Testis (tissue), 3 donors: Measurements from ENCODE around the gene VILL. TPM values are rescaled to one million over a fixed set of nuclear protein-coding genes. Genes with fewer than 3 reads are reported as not detected.

Experiments
- DNase-seq: peaks from one replicate; pipeline ENCODE4 v3.0.0-alpha.2; 2019
- H3K27ac ChIP-seq, 2 donors: fragments of 200-600 bp; sonication (generic); one replicate each; pipeline ENCODE4 v1.5.1; 2019
- H3K27me3 ChIP-seq: fragments of 200-600 bp; sonication (generic); one replicate; pipeline ENCODE4 v1.5.1; 2019
- H3K36me3 ChIP-seq: fragments of 200-600 bp; sonication (generic); one replicate; pipeline ENCODE4 v1.5.1; 2017; ENCODE audit warnings: low read depth; ENCODE audit errors: missing control alignments
- H3K4me1 ChIP-seq: fragments of 200-600 bp; sonication (generic); one replicate; pipeline ENCODE4 v1.5.1; 2019
- H3K4me3 ChIP-seq, 2 donors: fragments of 200-600 bp; sonication (generic); one replicate each; pipeline ENCODE4 v1.5.1; 2017 to 2019
- H3K9me3 ChIP-seq: fragments of 200-600 bp; sonication (generic); one replicate; pipeline ENCODE4 v1.5.1; 2017
- CTCF ChIP-seq, 3 experiments: fragments of 450-650 bp in 2 of 3; fragments of 200-600 bp in 1 of 3; sonication (generic) in 1 of 3; IDR thresholded peaks; one replicate each; pipeline ENCODE4 v1.5.1; 2016 to 2019; ENCODE audit warnings: antibody characterized with exemption in 3 of 3, mild to moderate bottlenecking in 2 of 3, moderate library complexity in 1 of 3
- POLR2A ChIP-seq: fragments of 450-650 bp; IDR thresholded peaks from one replicate; pipeline ENCODE4 v1.6.1; 2017; ENCODE audit warnings: antibody characterized with exemption, mild to moderate bottlenecking, moderate library complexity
- WGBS, 2 donors: methylation state at CpG; one replicate each; pipeline ENCODE4 v1.1.5; 2018; 5-methylcytosine and 5-hydroxymethylcytosine counted together
- intact Hi-C: fragments of 100-400 bp; cut with DNase I; formaldehyde crosslinking; loops from one replicate; pipeline ENCODE4 v1.15.1; 2023; ENCODE audit warnings: low total_unique reads
- polyA plus RNA-seq: library from polyadenylated mRNA; stranded (reverse); fragments of 350-450 nt; fragmentation: Illumina TruSeq; extraction: RNeasy Lipid Tissue Mini Kit (QIAGEN cat#74804); gene quantifications from one replicate; pipeline ENCODE4 v1.2.3, GENCODE V29; 2014; ENCODE audit warnings: low read depth, low replicate concordance; ENCODE audit not compliant: insufficient read depth
- total RNA-seq, 2 donors: library from RNA; depleted of rRNA; stranded (reverse); fragments of >200 nt; gene quantifications; one replicate each; pipeline ENCODE4 v1.2.3, GENCODE V29; 2016

Gene VILL
- total and polyA plus RNA-seq, 3 donors from 2014 or later = 9.5 to 17.4 (median 16.3) TPM

- Histone ChIP-seq H3K36me3 (no peaks in the 10 kb centered on the region), H3K27ac (no peak overlapping the region), H3K4me1 (no peaks in the 10 kb centered on the region), H3K4me3 (no peak overlapping the region), H3K27me3 (no peaks in the 10 kb centered on the region), H3K9me3 (no peaks in the 10 kb centered on the region)
- intact Hi-C loops = no loop called here
- 85 to 86% methylated on average over 8 of the region's 8 CpGs for WGBS, 2 donors
- TF ChIP-seq CTCF (IDR thresholded peaks at IDR 0.05) (no peak), POLR2A (no peak)
- no peak for DNase-seq
These were observed 10.8 kb upstream of the VILL start for GRCh38 chr3:37979541-37980461.

- no peaks in the 10 kb centered on the region for H3K9me3 ChIP-seq
- TF ChIP-seq CTCF (IDR thresholded peaks at IDR 0.05) (no peak), POLR2A (no peak)
- no peak overlapping the region for H3K4me3 ChIP-seq
- no peaks in the 10 kb centered on the region for H3K4me1 ChIP-seq
- no peak overlapping the region for H3K27ac ChIP-seq
- WGBS, 2 donors = 82 to 92% methylated on average over 14 of the region's 14 CpGs
- no peak for DNase-seq
- intact Hi-C loops = no loop called here
- H3K36me3 ChIP-seq = no peaks in the 10 kb centered on the region
- H3K27me3 ChIP-seq = no peaks in the 10 kb centered on the region
These were observed 9.9 kb upstream of the VILL start for GRCh38 chr3:37980462-37981347.

GRCh38 chr3:37981348-37981664, 9.3 kb upstream of the VILL start:
- WGBS, 2 donors = 90 to 92% methylated on average over 2 of the region's 2 CpGs
- H3K4me3 ChIP-seq = no peak overlapping the region
- no peaks in the 10 kb centered on the region for H3K4me1 ChIP-seq
- TF ChIP-seq POLR2A (no peak), CTCF (IDR thresholded peaks at IDR 0.05) (no peak)
- no peaks in the 10 kb centered on the region for H3K36me3 ChIP-seq
- no peaks in the 10 kb centered on the region for H3K27me3 ChIP-seq
- H3K9me3 ChIP-seq = no peaks in the 10 kb centered on the region
- no peak overlapping the region for H3K27ac ChIP-seq
- intact Hi-C loops = no loop called here
- DNase-seq = no peak

GRCh38 chr3:37982331-37982730, 8.3 kb upstream of the VILL start:
- no peaks in the 10 kb centered on the region for H3K36me3 ChIP-seq
- H3K27me3 ChIP-seq = no peaks in the 10 kb centered on the region
- H3K27ac ChIP-seq = no peak overlapping the region
- no peak for TF ChIP-seq CTCF (IDR thresholded peaks at IDR 0.05)
- no peak for TF ChIP-seq POLR2A
- no peak for DNase-seq
- 56 to 60% methylated on average over 1 of the region's 1 CpG for WGBS, 2 donors
- H3K4me3 ChIP-seq = no peak overlapping the region
- H3K4me1 ChIP-seq = no peaks in the 10 kb centered on the region
- intact Hi-C loops = no loop called here
- H3K9me3 ChIP-seq = no peaks in the 10 kb centered on the region
